Fibroblast of lung (primary cell): ENCODE results near the gene HLA-A.

Source experiments
- EZH2 ChIP-seq: IDR thresholded peaks from 2 replicates; pipeline ENCODE4 v1.5.1; 2012; ENCODE audit warnings: low read length, control low read depth, mild to moderate bottlenecking; ENCODE audit errors: missing control alignments
- TF ChIP-seq, protein P1 (sequence below), 2 donors: IDR thresholded peaks in 1 of 2; conservative IDR thresholded peaks in 1 of 2; 1 replicate in 1 of 2; 2 replicates in 1 of 2; pipeline ENCODE4 v1.5.1; 2011 to 2012; ENCODE audit warnings: low read length in 2 of 2, control low read depth in 1 of 2, inconsistent platforms in 1 of 2, low read depth in 1 of 2, mild to moderate bottlenecking in 1 of 2

DNA sequence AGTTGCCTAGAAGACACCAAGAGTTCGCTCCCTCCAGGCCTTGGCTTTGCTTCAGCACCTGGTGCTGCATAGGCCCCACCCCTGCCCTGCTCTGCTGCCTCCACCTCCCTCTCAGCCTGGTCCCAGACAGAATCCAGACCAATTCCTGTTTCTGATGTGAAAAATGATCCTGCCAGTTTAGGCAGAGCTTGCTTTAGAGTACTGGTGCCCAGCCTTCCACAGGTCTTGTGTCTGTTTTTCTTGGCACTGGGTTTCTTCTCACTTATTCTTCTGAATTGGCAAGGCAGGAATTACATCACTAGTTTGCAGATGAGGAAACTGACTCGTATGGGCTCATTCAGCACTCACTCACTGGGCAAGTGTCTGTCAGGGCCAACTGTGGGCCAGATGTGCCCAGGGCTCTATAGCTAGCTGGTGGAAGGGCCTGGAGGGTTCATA, 53.0 kb downstream of the HLA-A start:
- TF ChIP-seq, protein P1, sequence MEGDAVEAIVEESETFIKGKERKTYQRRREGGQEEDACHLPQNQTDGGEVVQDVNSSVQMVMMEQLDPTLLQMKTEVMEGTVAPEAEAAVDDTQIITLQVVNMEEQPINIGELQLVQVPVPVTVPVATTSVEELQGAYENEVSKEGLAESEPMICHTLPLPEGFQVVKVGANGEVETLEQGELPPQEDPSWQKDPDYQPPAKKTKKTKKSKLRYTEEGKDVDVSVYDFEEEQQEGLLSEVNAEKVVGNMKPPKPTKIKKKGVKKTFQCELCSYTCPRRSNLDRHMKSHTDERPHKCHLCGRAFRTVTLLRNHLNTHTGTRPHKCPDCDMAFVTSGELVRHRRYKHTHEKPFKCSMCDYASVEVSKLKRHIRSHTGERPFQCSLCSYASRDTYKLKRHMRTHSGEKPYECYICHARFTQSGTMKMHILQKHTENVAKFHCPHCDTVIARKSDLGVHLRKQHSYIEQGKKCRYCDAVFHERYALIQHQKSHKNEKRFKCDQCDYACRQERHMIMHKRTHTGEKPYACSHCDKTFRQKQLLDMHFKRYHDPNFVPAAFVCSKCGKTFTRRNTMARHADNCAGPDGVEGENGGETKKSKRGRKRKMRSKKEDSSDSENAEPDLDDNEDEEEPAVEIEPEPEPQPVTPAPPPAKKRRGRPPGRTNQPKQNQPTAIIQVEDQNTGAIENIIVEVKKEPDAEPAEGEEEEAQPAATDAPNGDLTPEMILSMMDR (conservative IDR thresholded peaks at IDR 0.05 in 1 of 2, IDR thresholded peaks at IDR 0.05 in 1 of 2; ENCODE audit: low read depth in 1 of 2, low read length in 2 of 2): no peak
- no peak for TF ChIP-seq EZH2
